Body of pancreas (tissue), 4 donors: Measurements from ENCODE around the gene NOB1. TPM values are rescaled to one million over a fixed set of nuclear protein-coding genes. Genes with fewer than 3 reads are reported as not detected.
"Not testable (repeated sequence)": the region's sequence is repeated elsewhere in the genome, so short reads cannot be mapped to it uniquely, and the experiment has no call there.

ENCODE experiments used
- ATAC-seq: fragments of 150-250 bp; one replicate; pipeline ENCODE4 v1.9.1; 2016
- DNase-seq, 4 donors: peaks; one replicate each; pipeline ENCODE4 v3.0.0-alpha.2; 2019
- H3K27ac ChIP-seq, 4 donors: fragments of 200-600 bp; sonication (generic); 1 replicate in 3 of 4; 2 replicates in 1 of 4; pipeline versions ENCODE4 v1.5.1 to v1.6.1; 2016 to 2019; ENCODE audit warnings: mild to moderate bottlenecking in 1 of 4, mixed read lengths in 1 of 4, moderate library complexity in 1 of 4
- H3K27me3 ChIP-seq, 2 donors: fragments of 200-600 bp; sonication (generic); one replicate each; pipeline ENCODE4 v1.6.0; 2016; ENCODE audit warnings: mild to moderate bottlenecking in 1 of 2
- H3K36me3 ChIP-seq, 2 donors: fragments of 200-600 bp; sonication (generic); replicated peaks in 1 of 2; 2 replicates each; pipeline ENCODE4 v1.5.1; 2016; ENCODE audit warnings: low read depth in 2 of 2; ENCODE audit not compliant: insufficient read depth in 1 of 2
- H3K4me1 ChIP-seq: fragments of 200-600 bp; sonication (generic); one replicate; pipeline ENCODE4 v1.6.0; 2016
- H3K4me3 ChIP-seq, 2 donors: fragments of 200-600 bp; sonication (generic); 1 replicate in 1 of 2; 2 replicates in 1 of 2; pipeline ENCODE4 v1.5.1; 2016 to 2019
- H3K9me3 ChIP-seq, 3 donors: fragments of 200-600 bp; sonication (generic); 1 replicate in 2 of 3; 2 replicates in 1 of 3; pipeline ENCODE4 v1.5.1; 2016
- CTCF ChIP-seq, 7 experiments: fragments of 450-650 bp in 4 of 7; fragments of 200-600 bp in 3 of 7; sonication (generic) in 3 of 7; IDR thresholded peaks; one replicate each; pipeline ENCODE4 v1.5.1; 2016 to 2019; ENCODE audit warnings: antibody characterized with exemption in 7 of 7
- POLR2A ChIP-seq, 3 donors: fragments of 450-650 bp; IDR thresholded peaks; one replicate each; pipeline ENCODE4 v1.6.1; 2016; ENCODE audit warnings: antibody characterized with exemption in 3 of 3, mild to moderate bottlenecking in 2 of 3
- WGBS, 2 donors: methylation state at CpG; one replicate each; pipeline ENCODE4 v1.1.5; 2017; 5-methylcytosine and 5-hydroxymethylcytosine counted together
- intact Hi-C: fragments of 100-400 bp; cut with DNase I; formaldehyde crosslinking; loops from one replicate; pipeline ENCODE4 v1.15.1; 2023
- total RNA-seq, 2 donors: library from RNA; depleted of rRNA; stranded (reverse); fragments of >200 nt; gene quantifications; one replicate each; pipeline ENCODE4 v1.1.0, GENCODE V29; 2016

The NOB1 gene
- total RNA-seq, 2 donors from 2014 or later = 28.0 to 69.0 TPM

- ATAC-seq (peak; percentile 26), DNase-seq (peak; percentile 34 to 68 (median 46))
- no peak for TF ChIP-seq CTCF (IDR thresholded peaks at IDR 0.05)
- TF ChIP-seq POLR2A (IDR thresholded peaks at IDR 0.05) = no peak
- Histone ChIP-seq H3K9me3 (no peaks in the 10 kb centered on the region), H3K27ac (peak overlapping the region; percentile 47 to 96 (median 85)), H3K4me3 (no peak overlapping the region), H3K27me3 (no peaks in the 10 kb centered on the region), H3K4me1 (peaks cover 41% of the 10 kb centered on the region), H3K36me3 (no peaks in the 10 kb centered on the region)
- intact Hi-C loops = no loop called here
- WGBS, 2 donors = 14 to 18% methylated on average over 5 of the region's 5 CpGs
Observed at GRCh38 chr16:69763599-69763942, 8.8 kb upstream of the NOB1 start.

GRCh38 chr16:69762814-69763598 is 8.3 kb upstream of the NOB1 start:
- intact Hi-C loops = no loop called here
- DNase-seq = peak in 2 of 4 donors; percentile 30 to 42
- H3K4me1 ChIP-seq = peaks cover 41% of the 10 kb centered on the region
- WGBS, 2 donors = 2% methylated on average over 14 of the region's 14 CpGs
- H3K4me3 ChIP-seq = peak overlapping the region; percentile 65 to 81
- ATAC-seq = peak; percentile 61
- no peak for TF ChIP-seq POLR2A (IDR thresholded peaks at IDR 0.05)
- no peak for TF ChIP-seq CTCF (IDR thresholded peaks at IDR 0.05)
- no peaks in the 10 kb centered on the region for H3K27me3 ChIP-seq
- no peaks in the 10 kb centered on the region for H3K36me3 ChIP-seq
- H3K9me3 ChIP-seq = no peaks in the 10 kb centered on the region
- H3K27ac ChIP-seq = peak overlapping the region; percentile 80 to 96 (median 90)

GRCh38 chr16:69761983-69762813 is 7.5 kb upstream of the NOB1 start, which contains the start of gene WWP2:
TSS of gene WWP2 (plus strand) at chr16:69762332. CDS start at chr16:69787011, 24,679 bp downstream.
- intact Hi-C loops = no loop called here
- 1% methylated on average over 15 to 30 of the region's 68 CpGs for WGBS, 2 donors
- H3K27ac ChIP-seq = peak within 1 kb of the TSS; percentile 80 to 96 (median 90)

GRCh38 chr16:69757375-69757774 is 2.6 kb upstream of the NOB1 start:
- H3K4me3 ChIP-seq, H3K27ac ChIP-seq, H3K9me3 ChIP-seq, H3K27me3 ChIP-seq, H3K36me3 ChIP-seq, intact Hi-C loops, ATAC-seq, DNase-seq: not testable (repeated sequence)
- H3K4me1 ChIP-seq = peaks cover 29% of the 10 kb centered on the region
- 79 to 80% methylated on average over 13 of the region's 13 CpGs for WGBS, 2 donors

More at GRCh38 chr16:69761983-69762813, 7.5 kb upstream of the NOB1 start, which contains the start of gene WWP2:
- Histone ChIP-seq H3K9me3 (no peaks in the 10 kb centered on the region), H3K4me1 (peaks cover 33% of the 10 kb centered on the region), H3K4me3 (peak within 1 kb of the TSS; percentile 65 to 81), H3K27me3 (no peaks in the 10 kb centered on the region), H3K36me3 (no peaks in the 10 kb centered on the region)
- ATAC-seq (peak; percentile 92), DNase-seq (peak; percentile 83 to 86 (median 86))
- no peak for TF ChIP-seq CTCF (IDR thresholded peaks at IDR 0.05)
- TF ChIP-seq POLR2A (IDR thresholded peaks at IDR 0.05) = peak; percentile 21 to 86 (median 81)

GRCh38 chr16:69756705-69757104 is 2.0 kb upstream of the NOB1 start:
- no peak for ATAC-seq
- Histone ChIP-seq H3K27ac (no peak overlapping the region), H3K4me3 (no peak overlapping the region), H3K27me3 (no peaks in the 10 kb centered on the region), H3K4me1 (peaks cover 28% of the 10 kb centered on the region), H3K9me3 (no peaks in the 10 kb centered on the region), H3K36me3 (no peaks in the 10 kb centered on the region)
- no peak for DNase-seq
- TF ChIP-seq POLR2A (IDR thresholded peaks at IDR 0.05) (no peak), CTCF (IDR thresholded peaks at IDR 0.05) (no peak)
- intact Hi-C loops = no loop called here
- 84 to 90% methylated on average over 10 of the region's 10 CpGs for WGBS, 2 donors
